ENCODE data around the gene HECW1. TPM values are rescaled to one million over a fixed set of nuclear protein-coding genes. Genes with fewer than 3 reads are reported as not detected.

HECW1 gene
- polyA plus RNA-seq, 2 of the 4 experiments (the other 2 are of a cell fraction): 11.3 TPM

GRCh38 chr7:43351683-43352082, 239.2 kb downstream of the HECW1 start:
- POLR2A ChIA-PET: no interaction called here
- 51% methylated on average over 3 of the region's 3 CpGs for WGBS (ENCODE audit: missing lambda C conversion rate)
- H3K4me1 ChIP-seq: no peaks in the 10 kb centered on the region

GRCh38 chr7:43353902-43354301, 241.5 kb downstream of the HECW1 start:
- no peak for TF ChIP-seq ATOH8 (CRISPR knock-in tag; IDR thresholded peaks at IDR 0.05; ENCODE audit: low read depth)
- TF ChIP-seq RAD21 (conservative IDR thresholded peaks at IDR 0.05 in 1 of 2, IDR thresholded peaks at IDR 0.05 in 1 of 2): peak in 1 of 2 experiments; percentile 27; a peak in 1 of 5 replicates
- 95% methylated on average over 1 of the region's 1 CpG for WGBS (ENCODE audit: missing lambda C conversion rate)
- DNase-seq (ENCODE audit: low read depth in 1 of 2, low spot score in 1 of 2): no peak
- ChIA-PET POLR2A (no interaction called here), CTCF (interaction anchor here (0.8 to 1.5 kb wide), 3 partner anchors 9 to 201 kb away, joined by 3 read pairs; no protein-coding TSS in a partner anchor)
- no peak for FAIRE-seq
- H3K4me3 ChIP-seq: no peak overlapping the region
- no peaks in the 10 kb centered on the region for H3K4me1 ChIP-seq
- H3K4me2 ChIP-seq: no peak overlapping the region
- no peak overlapping the region for H3K27ac ChIP-seq
- ATAC-seq: no peak
- peaks cover 13% of the 10 kb centered on the region; the same call in 2 of the 3 replicates for H3K9me3 ChIP-seq

More at GRCh38 chr7:43351683-43352082, 239.2 kb downstream of the HECW1 start:
- no peak overlapping the region for H3K4me2 ChIP-seq
- peaks cover 13% of the 10 kb centered on the region; the same call in 2 of the 3 replicates for H3K9me3 ChIP-seq
- FAIRE-seq: no peak
- H3K27ac ChIP-seq: no peak overlapping the region
- TF ChIP-seq HMGXB4 (CRISPR knock-in tag; IDR thresholded peaks at IDR 0.05; ENCODE audit: borderline replicate concordance): no peak
- no peak for TF ChIP-seq POLR2A (IDR thresholded peaks at IDR 0.05; ENCODE audit: low read length)
- no peak for TF ChIP-seq RCOR1 (IDR thresholded peaks at IDR 0.05; ENCODE audit: low read depth, low read length)
- CTCF ChIA-PET: no interaction called here
- DNase-seq (ENCODE audit: low read depth in 1 of 2, low spot score in 1 of 2): no peak
- H3K4me3 ChIP-seq: no peak overlapping the region
- ATAC-seq: no peak

- FAIRE-seq: no peak
- POLR2A ChIA-PET: no interaction called here
- CTCF ChIA-PET: interaction anchor here (0.9 to 1.3 kb wide), 2 partner anchors 8 to 93 kb away, joined by 3 read pairs; no protein-coding TSS in a partner anchor
Observed at GRCh38 chr7:43362652-43363034, 250.2 kb downstream of the HECW1 start.

More at GRCh38 chr7:43362652-43363034, 250.2 kb downstream of the HECW1 start:
- no peak overlapping the region for H3K27ac ChIP-seq
- H3K4me1 ChIP-seq: peaks cover 6% of the 10 kb centered on the region; the same call in 1 of the 3 replicates
- ATAC-seq (no peak), DNase-seq (ENCODE audit: low read depth in 1 of 2, low spot score in 1 of 2) (no peak)
- 62% methylated on average over 2 of the region's 2 CpGs for WGBS (ENCODE audit: missing lambda C conversion rate)
- TF ChIP-seq HOXA7 (CRISPR knock-in tag; IDR thresholded peaks at IDR 0.05) (no peak), BHLHE40 (IDR thresholded peaks at IDR 0.05; ENCODE audit: low read depth, low read length) (no peak), NFE2L2 (conservative IDR thresholded peaks at IDR 0.05; ENCODE audit: low read length) (no peak), MAX (IDR thresholded peaks at IDR 0.05) (no peak), REST (IDR thresholded peaks at IDR 0.05) (no peak), JUNB (IDR thresholded peaks at IDR 0.05) (no peak), CHD4 (IDR thresholded peaks at IDR 0.05; ENCODE audit: borderline replicate concordance) (no peak), PHF8 (IDR thresholded peaks at IDR 0.05; ENCODE audit: borderline replicate concordance, low read depth) (no peak), HOXB5 (CRISPR knock-in tag; IDR thresholded peaks at IDR 0.05) (no peak)
- no peaks in the 10 kb centered on the region for H3K9me3 ChIP-seq
- H3K4me2 ChIP-seq: no peak overlapping the region
- no peak overlapping the region for H3K4me3 ChIP-seq
